ENCODE data around the gene PTPRD. TPM values are rescaled to one million over a fixed set of nuclear protein-coding genes. Genes with fewer than 3 reads are reported as not detected.

PTPRD gene
- total RNA-seq, 1 experiment from 2014 or later: 69.6 TPM

DNA sequence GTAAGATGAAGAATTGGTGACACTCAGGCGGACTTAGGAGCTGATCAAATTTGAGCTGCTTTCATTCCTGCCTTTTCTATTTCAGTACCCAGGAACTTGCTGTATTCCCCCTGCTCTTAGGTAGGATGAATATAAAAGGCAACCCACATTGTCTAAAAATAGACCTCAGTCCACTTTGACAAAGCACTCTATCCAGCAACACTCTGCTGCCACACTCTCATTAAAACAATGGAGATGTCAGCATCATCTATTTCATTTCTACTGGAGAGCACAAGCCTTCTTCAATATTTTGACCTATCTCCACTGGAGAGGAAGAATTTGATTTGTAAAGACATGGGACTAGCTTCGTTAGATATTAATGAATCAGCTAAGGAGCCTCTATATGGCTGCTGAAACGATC, 468.4 kb downstream of the PTPRD start:
- TF ChIP-seq, protein P1, sequence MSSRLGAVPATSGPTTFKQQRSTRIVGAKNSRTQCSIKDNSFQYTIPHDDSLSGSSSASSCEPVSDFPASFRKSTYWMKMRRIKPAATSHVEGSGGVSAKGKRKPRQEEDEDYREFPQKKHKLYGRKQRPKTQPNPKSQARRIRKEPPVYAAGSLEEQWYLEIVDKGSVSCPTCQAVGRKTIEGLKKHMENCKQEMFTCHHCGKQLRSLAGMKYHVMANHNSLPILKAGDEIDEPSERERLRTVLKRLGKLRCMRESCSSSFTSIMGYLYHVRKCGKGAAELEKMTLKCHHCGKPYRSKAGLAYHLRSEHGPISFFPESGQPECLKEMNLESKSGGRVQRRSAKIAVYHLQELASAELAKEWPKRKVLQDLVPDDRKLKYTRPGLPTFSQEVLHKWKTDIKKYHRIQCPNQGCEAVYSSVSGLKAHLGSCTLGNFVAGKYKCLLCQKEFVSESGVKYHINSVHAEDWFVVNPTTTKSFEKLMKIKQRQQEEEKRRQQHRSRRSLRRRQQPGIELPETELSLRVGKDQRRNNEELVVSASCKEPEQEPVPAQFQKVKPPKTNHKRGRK (CRISPR knock-in tag; IDR thresholded peaks at IDR 0.05; ENCODE audit: borderline replicate concordance): no peak
- TF ChIP-seq ZNF232 (CRISPR knock-in tag; IDR thresholded peaks at IDR 0.05) (no peak), ZNF423 (CRISPR knock-in tag; IDR thresholded peaks at IDR 0.05) (no peak), FOXK1 (CRISPR knock-in tag; IDR thresholded peaks at IDR 0.05) (no peak), ESRRA (CRISPR knock-in tag; IDR thresholded peaks at IDR 0.05; ENCODE audit: borderline replicate concordance) (no peak), GABPB1 (CRISPR knock-in tag; IDR thresholded peaks at IDR 0.05) (no peak), ZNF671 (CRISPR knock-in tag; IDR thresholded peaks at IDR 0.05) (no peak), SMAD4 (CRISPR knock-in tag; IDR thresholded peaks at IDR 0.05) (no peak), RORB (CRISPR knock-in tag; IDR thresholded peaks at IDR 0.05) (no peak), JAZF1 (CRISPR knock-in tag; IDR thresholded peaks at IDR 0.05) (no peak)
- TF ChIP-seq, protein P2, sequence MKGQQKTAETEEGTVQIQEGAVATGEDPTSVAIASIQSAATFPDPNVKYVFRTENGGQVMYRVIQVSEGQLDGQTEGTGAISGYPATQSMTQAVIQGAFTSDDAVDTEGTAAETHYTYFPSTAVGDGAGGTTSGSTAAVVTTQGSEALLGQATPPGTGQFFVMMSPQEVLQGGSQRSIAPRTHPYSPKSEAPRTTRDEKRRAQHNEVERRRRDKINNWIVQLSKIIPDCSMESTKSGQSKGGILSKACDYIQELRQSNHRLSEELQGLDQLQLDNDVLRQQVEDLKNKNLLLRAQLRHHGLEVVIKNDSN (CRISPR knock-in tag; IDR thresholded peaks at IDR 0.05): no peak
- TF ChIP-seq, protein P3, sequence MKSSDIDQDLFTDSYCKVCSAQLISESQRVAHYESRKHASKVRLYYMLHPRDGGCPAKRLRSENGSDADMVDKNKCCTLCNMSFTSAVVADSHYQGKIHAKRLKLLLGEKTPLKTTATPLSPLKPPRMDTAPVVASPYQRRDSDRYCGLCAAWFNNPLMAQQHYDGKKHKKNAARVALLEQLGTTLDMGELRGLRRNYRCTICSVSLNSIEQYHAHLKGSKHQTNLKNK (CRISPR knock-in tag; IDR thresholded peaks at IDR 0.05): no peak
- TF ChIP-seq, protein P4, sequence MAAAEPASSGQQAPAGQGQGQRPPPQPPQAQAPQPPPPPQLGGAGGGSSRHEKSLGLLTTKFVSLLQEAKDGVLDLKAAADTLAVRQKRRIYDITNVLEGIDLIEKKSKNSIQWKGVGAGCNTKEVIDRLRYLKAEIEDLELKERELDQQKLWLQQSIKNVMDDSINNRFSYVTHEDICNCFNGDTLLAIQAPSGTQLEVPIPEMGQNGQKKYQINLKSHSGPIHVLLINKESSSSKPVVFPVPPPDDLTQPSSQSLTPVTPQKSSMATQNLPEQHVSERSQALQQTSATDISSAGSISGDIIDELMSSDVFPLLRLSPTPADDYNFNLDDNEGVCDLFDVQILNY (CRISPR knock-in tag; IDR thresholded peaks at IDR 0.05): no peak
- TF ChIP-seq, protein P5, sequence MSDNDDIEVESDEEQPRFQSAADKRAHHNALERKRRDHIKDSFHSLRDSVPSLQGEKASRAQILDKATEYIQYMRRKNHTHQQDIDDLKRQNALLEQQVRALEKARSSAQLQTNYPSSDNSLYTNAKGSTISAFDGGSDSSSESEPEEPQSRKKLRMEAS (CRISPR knock-in tag; IDR thresholded peaks at IDR 0.05): no peak
- TF ChIP-seq, protein P6, sequence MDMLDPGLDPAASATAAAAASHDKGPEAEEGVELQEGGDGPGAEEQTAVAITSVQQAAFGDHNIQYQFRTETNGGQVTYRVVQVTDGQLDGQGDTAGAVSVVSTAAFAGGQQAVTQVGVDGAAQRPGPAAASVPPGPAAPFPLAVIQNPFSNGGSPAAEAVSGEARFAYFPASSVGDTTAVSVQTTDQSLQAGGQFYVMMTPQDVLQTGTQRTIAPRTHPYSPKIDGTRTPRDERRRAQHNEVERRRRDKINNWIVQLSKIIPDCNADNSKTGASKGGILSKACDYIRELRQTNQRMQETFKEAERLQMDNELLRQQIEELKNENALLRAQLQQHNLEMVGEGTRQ (CRISPR knock-in tag; IDR thresholded peaks at IDR 0.05): no peak
- TF ChIP-seq, protein P7, sequence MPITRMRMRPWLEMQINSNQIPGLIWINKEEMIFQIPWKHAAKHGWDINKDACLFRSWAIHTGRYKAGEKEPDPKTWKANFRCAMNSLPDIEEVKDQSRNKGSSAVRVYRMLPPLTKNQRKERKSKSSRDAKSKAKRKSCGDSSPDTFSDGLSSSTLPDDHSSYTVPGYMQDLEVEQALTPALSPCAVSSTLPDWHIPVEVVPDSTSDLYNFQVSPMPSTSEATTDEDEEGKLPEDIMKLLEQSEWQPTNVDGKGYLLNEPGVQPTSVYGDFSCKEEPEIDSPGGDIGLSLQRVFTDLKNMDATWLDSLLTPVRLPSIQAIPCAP (CRISPR knock-in tag; IDR thresholded peaks at IDR 0.05): no peak
- TF ChIP-seq, protein P8, sequence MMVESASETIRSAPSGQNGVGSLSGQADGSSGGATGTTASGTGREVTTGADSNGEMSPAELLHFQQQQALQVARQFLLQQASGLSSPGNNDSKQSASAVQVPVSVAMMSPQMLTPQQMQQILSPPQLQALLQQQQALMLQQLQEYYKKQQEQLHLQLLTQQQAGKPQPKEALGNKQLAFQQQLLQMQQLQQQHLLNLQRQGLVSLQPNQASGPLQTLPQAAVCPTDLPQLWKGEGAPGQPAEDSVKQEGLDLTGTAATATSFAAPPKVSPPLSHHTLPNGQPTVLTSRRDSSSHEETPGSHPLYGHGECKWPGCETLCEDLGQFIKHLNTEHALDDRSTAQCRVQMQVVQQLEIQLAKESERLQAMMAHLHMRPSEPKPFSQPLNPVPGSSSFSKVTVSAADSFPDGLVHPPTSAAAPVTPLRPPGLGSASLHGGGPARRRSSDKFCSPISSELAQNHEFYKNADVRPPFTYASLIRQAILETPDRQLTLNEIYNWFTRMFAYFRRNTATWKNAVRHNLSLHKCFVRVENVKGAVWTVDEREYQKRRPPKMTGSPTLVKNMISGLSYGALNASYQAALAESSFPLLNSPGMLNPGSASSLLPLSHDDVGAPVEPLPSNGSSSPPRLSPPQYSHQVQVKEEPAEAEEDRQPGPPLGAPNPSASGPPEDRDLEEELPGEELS (CRISPR knock-in tag; IDR thresholded peaks at IDR 0.05): no peak
- no peaks in the 10 kb centered on the region for H3K9me3 Mint-ChIP-seq
- CTCF ChIA-PET: no interaction called here
- no peaks in the 10 kb centered on the region for H3K36me3 Mint-ChIP-seq
- ATAC-seq: no peak
- H3K4me3 Mint-ChIP-seq: no peak overlapping the region
- DNase-seq (ENCODE audit: low spot score): no peak
- no peaks in the 10 kb centered on the region for H3K27me3 Mint-ChIP-seq (ENCODE audit: low read depth)
- POLR2A ChIA-PET: no interaction called here
- H3K27ac Mint-ChIP-seq: no peak overlapping the region
- no peaks in the 10 kb centered on the region for H3K4me1 Mint-ChIP-seq

DNA sequence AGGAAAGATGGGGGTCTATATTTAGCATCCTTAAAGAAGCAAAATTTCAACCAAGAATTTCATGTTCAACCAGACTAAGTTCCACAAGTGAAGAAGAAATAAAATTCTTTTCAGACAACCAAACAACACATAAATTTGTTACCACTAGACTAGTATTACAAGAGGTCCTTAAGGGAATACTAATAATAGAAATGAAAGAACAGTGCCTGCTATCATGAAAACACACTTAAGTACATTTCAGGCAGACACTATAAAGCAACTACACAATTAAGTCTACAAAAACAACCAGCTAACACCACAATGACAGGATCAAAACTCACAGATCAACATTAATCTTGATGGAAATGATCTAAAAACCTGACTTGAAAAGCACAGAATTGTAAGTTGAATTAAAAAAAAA, 477.2 kb downstream of the PTPRD start:
- no peak for DNase-seq (ENCODE audit: low spot score)
- H3K27ac Mint-ChIP-seq: no peak overlapping the region
- ChIA-PET POLR2A (no interaction called here), CTCF (no interaction called here)
- no peak for ATAC-seq
- peaks cover 7% of the 10 kb centered on the region for H3K4me1 Mint-ChIP-seq
- no peaks in the 10 kb centered on the region for H3K9me3 Mint-ChIP-seq
- H3K36me3 Mint-ChIP-seq: no peaks in the 10 kb centered on the region
- no peak overlapping the region for H3K4me3 Mint-ChIP-seq
- H3K27me3 Mint-ChIP-seq (ENCODE audit: low read depth): no peaks in the 10 kb centered on the region
- TF ChIP-seq, protein P3 (CRISPR knock-in tag; IDR thresholded peaks at IDR 0.05): no peak
- TF ChIP-seq GABPB1 (CRISPR knock-in tag; IDR thresholded peaks at IDR 0.05) (no peak), NR2C2 (CRISPR knock-in tag; IDR thresholded peaks at IDR 0.05) (no peak), ETV6 (CRISPR knock-in tag; IDR thresholded peaks at IDR 0.05) (no peak), TEAD1 (CRISPR knock-in tag; IDR thresholded peaks at IDR 0.05) (no peak), HMGA2 (CRISPR knock-in tag; IDR thresholded peaks at IDR 0.05) (no peak), ZNF121 (CRISPR knock-in tag; IDR thresholded peaks at IDR 0.05) (no peak), ATF1 (CRISPR knock-in tag; IDR thresholded peaks at IDR 0.05) (no peak)
- TF ChIP-seq, protein P8 (CRISPR knock-in tag; IDR thresholded peaks at IDR 0.05): no peak
- TF ChIP-seq, protein P9, sequence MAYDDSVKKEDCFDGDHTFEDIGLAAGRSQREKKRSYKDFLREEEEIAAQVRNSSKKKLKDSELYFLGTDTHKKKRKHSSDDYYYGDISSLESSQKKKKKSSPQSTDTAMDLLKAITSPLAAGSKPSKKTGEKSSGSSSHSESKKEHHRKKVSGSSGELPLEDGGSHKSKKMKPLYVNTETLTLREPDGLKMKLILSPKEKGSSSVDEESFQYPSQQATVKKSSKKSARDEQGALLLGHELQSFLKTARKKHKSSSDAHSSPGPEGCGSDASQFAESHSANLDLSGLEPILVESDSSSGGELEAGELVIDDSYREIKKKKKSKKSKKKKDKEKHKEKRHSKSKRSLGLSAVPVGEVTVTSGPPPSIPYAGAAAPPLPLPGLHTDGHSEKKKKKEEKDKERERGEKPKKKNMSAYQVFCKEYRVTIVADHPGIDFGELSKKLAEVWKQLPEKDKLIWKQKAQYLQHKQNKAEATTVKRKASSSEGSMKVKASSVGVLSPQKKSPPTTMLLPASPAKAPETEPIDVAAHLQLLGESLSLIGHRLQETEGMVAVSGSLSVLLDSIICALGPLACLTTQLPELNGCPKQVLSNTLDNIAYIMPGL (CRISPR knock-in tag; IDR thresholded peaks at IDR 0.05): no peak
